Testis (tissue), 3 donors: ENCODE results near the gene C1QTNF8. TPM values are rescaled to one million over a fixed set of nuclear protein-coding genes. Genes with fewer than 3 reads are reported as not detected.
A peak's percentile ranks its signal among the peaks of the same experiment; 100 is the strongest.

ENCODE experiments used
- DNase-seq: peaks from one replicate; pipeline ENCODE4 v3.0.0-alpha.2; 2019
- H3K27ac ChIP-seq, 2 donors: fragments of 200-600 bp; sonication (generic); one replicate each; pipeline ENCODE4 v1.5.1; 2019
- H3K27me3 ChIP-seq: fragments of 200-600 bp; sonication (generic); one replicate; pipeline ENCODE4 v1.5.1; 2019
- H3K36me3 ChIP-seq: fragments of 200-600 bp; sonication (generic); one replicate; pipeline ENCODE4 v1.5.1; 2017; ENCODE audit warnings: low read depth; ENCODE audit errors: missing control alignments
- H3K4me1 ChIP-seq: fragments of 200-600 bp; sonication (generic); one replicate; pipeline ENCODE4 v1.5.1; 2019
- H3K4me3 ChIP-seq, 2 donors: fragments of 200-600 bp; sonication (generic); one replicate each; pipeline ENCODE4 v1.5.1; 2017 to 2019
- H3K9me3 ChIP-seq: fragments of 200-600 bp; sonication (generic); one replicate; pipeline ENCODE4 v1.5.1; 2017
- POLR2A ChIP-seq: fragments of 450-650 bp; IDR thresholded peaks from one replicate; pipeline ENCODE4 v1.6.1; 2017; ENCODE audit warnings: antibody characterized with exemption, mild to moderate bottlenecking, moderate library complexity
- WGBS, 2 donors: methylation state at CpG; one replicate each; pipeline ENCODE4 v1.1.5; 2018; 5-methylcytosine and 5-hydroxymethylcytosine counted together
- intact Hi-C: fragments of 100-400 bp; cut with DNase I; formaldehyde crosslinking; loops from one replicate; pipeline ENCODE4 v1.15.1; 2023; ENCODE audit warnings: low total_unique reads
- polyA plus RNA-seq: library from polyadenylated mRNA; stranded (reverse); fragments of 350-450 nt; fragmentation: Illumina TruSeq; extraction: RNeasy Lipid Tissue Mini Kit (QIAGEN cat#74804); gene quantifications from one replicate; pipeline ENCODE4 v1.2.3, GENCODE V29; 2014; ENCODE audit warnings: low read depth, low replicate concordance; ENCODE audit not compliant: insufficient read depth
- total RNA-seq, 2 donors: library from RNA; depleted of rRNA; stranded (reverse); fragments of >200 nt; gene quantifications; one replicate each; pipeline ENCODE4 v1.2.3, GENCODE V29; 2016
- TF ChIP-seq, protein P1 (sequence below), 3 experiments: fragments of 450-650 bp in 2 of 3; fragments of 200-600 bp in 1 of 3; sonication (generic) in 1 of 3; IDR thresholded peaks; one replicate each; pipeline ENCODE4 v1.5.1; 2016 to 2019; ENCODE audit warnings: antibody characterized with exemption in 3 of 3, mild to moderate bottlenecking in 2 of 3, moderate library complexity in 1 of 3

C1QTNF8 gene
- total and polyA plus RNA-seq, 3 donors from 2014 or later, result 1.3 to 2.7 TPM; not detected in 1

DNA sequence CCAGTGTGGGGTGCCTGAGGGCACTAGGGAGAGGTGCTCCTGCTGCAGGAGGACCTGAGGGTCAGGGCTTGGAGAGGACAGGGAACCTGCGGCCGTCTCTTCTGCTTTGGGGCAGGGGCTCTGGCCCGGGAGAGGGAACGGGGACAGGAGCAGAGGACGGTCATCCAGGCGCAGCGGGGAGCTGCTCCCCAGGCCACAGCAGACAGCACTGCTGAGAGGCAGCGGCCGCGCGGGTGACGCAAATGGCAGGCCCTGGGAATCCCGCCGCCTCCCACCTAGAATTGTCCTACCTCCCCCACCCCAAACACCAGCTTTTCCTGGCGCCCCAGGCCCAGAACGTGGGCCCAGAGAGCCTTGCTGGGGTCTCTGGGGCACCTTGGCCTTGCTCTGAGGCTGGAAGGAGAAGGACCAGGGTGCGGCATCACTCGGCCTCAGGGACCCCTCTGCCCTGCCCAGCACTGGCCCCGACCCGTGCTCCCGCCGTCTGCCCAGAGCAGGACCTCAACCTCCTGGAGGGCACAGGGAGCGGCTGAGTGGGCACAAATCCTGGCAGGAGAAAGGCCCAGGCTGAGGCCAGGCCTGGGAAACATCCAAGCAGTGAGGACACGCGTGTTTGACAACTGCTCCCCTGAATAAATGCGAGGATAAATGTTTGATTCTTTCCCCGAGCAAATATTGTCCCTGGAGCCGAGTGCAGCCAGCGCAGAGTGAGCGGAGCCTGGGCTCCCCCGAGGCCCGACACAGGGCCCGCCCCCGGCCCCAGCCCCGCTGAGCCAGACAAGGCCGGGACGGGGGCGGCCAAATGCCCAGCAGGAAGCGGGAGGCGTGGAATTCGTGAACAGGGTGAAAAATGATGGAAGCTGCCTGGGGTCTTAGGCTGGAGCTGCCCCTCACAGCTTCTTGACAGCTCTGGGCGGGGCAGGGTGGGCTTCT, 15.0 kb downstream of the C1QTNF8 start:
- WGBS, 2 donors, result 48 to 57% methylated on average over 12 to 42 of the region's 42 CpGs
- H3K27me3 ChIP-seq, result no peaks in the 10 kb centered on the region
- intact Hi-C loops, result no loop called here
- no peak for TF ChIP-seq POLR2A
- TF ChIP-seq, protein P1, sequence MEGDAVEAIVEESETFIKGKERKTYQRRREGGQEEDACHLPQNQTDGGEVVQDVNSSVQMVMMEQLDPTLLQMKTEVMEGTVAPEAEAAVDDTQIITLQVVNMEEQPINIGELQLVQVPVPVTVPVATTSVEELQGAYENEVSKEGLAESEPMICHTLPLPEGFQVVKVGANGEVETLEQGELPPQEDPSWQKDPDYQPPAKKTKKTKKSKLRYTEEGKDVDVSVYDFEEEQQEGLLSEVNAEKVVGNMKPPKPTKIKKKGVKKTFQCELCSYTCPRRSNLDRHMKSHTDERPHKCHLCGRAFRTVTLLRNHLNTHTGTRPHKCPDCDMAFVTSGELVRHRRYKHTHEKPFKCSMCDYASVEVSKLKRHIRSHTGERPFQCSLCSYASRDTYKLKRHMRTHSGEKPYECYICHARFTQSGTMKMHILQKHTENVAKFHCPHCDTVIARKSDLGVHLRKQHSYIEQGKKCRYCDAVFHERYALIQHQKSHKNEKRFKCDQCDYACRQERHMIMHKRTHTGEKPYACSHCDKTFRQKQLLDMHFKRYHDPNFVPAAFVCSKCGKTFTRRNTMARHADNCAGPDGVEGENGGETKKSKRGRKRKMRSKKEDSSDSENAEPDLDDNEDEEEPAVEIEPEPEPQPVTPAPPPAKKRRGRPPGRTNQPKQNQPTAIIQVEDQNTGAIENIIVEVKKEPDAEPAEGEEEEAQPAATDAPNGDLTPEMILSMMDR (IDR thresholded peaks at IDR 0.05), result no peak
- H3K4me3 ChIP-seq, result no peak overlapping the region
- no peak for DNase-seq
- no peaks in the 10 kb centered on the region for H3K9me3 ChIP-seq
- peaks cover 11% of the 10 kb centered on the region for H3K4me1 ChIP-seq
- no peaks in the 10 kb centered on the region for H3K36me3 ChIP-seq
- H3K27ac ChIP-seq, result no peak overlapping the region

DNA sequence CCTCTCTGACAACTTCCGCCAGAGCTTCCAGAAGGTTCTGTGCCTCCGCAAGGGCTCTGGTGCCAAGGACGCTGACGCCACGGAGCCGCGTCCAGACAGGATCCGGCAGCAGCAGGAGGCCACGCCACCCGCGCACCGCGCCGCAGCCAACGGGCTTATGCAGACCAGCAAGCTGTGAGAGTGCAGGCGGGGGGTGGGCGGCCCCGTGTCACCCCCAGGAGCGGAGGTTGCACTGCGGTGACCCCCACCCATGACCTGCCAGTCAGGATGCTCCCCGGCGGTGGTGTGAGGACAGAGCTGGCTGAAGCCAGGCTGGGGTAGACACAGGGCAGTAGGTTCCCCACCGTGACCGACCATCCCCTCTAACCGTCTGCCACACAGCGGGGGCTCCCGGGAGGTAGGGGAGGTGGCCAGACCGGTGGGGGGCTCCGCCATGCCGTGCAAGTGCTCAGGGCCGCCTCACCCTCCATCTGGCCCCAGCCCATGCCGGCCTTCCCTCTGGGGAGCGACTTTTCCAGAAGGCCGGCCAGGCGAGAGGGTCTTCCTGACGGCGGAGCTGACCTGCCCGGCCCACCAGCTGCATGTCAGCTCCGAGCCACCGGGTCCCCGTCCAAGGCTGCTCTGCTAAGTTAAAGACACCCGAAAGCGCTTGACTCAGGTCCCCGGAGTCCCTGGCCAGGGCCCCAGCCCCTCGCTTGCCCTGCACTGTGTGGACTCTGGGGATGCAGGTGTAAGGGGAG, 16.1 kb downstream of the C1QTNF8 start:
- peaks cover 11% of the 10 kb centered on the region for H3K4me1 ChIP-seq
- no peak for DNase-seq
- H3K9me3 ChIP-seq, result no peaks in the 10 kb centered on the region
- H3K36me3 ChIP-seq, result no peaks in the 10 kb centered on the region
- no peak for TF ChIP-seq POLR2A
- TF ChIP-seq, protein P1 (IDR thresholded peaks at IDR 0.05), result no peak
- H3K27me3 ChIP-seq, result no peaks in the 10 kb centered on the region
- no peak overlapping the region for H3K27ac ChIP-seq
- H3K4me3 ChIP-seq, result no peak overlapping the region
- intact Hi-C loops, result no loop called here
- WGBS, 2 donors, result 93% methylated on average over 45 of the region's 45 CpGs; no CpG with 5 or more reads in 1 of the 2 donors

DNA sequence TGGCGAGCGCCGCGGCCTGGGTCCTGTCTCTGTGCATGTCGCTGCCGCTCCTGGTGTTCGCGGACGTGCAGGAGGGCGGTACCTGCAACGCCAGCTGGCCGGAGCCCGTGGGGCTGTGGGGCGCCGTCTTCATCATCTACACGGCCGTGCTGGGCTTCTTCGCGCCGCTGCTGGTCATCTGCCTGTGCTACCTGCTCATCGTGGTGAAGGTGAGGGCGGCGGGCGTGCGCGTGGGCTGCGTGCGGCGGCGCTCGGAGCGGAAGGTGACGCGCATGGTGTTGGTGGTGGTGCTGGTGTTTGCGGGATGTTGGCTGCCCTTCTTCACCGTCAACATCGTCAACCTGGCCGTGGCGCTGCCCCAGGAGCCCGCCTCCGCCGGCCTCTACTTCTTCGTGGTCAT, 16.7 kb downstream of the C1QTNF8 start:
- no peaks in the 10 kb centered on the region for H3K27me3 ChIP-seq
- TF ChIP-seq, protein P1 (IDR thresholded peaks at IDR 0.05), result no peak
- TF ChIP-seq POLR2A, result no peak
- no peak for DNase-seq
- no peak overlapping the region for H3K27ac ChIP-seq
- intact Hi-C loops, result no loop called here
- peaks cover 11% of the 10 kb centered on the region for H3K4me1 ChIP-seq
- no peaks in the 10 kb centered on the region for H3K9me3 ChIP-seq
- H3K4me3 ChIP-seq, result no peak overlapping the region
- 96 to 97% methylated on average over 31 to 43 of the region's 43 CpGs for WGBS, 2 donors
- no peaks in the 10 kb centered on the region for H3K36me3 ChIP-seq

DNA sequence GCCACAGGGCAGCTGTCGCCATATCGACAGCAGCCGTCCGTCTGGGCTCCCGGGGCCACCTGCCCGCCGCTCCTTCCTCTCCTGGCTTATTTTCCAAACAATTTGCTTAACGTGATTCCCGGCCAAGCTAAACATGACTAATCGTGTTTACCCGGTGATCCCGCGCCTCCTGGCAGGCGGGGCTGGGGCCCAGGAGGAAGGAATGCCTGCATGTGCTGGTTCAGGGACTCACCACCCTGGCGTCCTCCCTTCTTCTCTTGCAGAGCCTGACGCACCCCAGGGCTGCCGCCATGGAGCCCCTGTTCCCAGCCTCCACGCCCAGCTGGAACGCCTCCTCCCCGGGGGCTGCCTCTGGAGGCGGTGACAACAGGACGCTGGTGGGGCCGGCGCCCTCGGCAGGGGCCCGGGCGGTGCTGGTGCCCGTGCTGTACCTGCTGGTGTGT, 17.4 kb downstream of the C1QTNF8 start:
- H3K4me1 ChIP-seq, result peaks cover 11% of the 10 kb centered on the region
- 48% methylated on average over 9 to 22 of the region's 28 CpGs for WGBS, 2 donors
- peak; percentile 57 for DNase-seq
- H3K4me3 ChIP-seq, result no peak overlapping the region
- H3K27me3 ChIP-seq, result no peaks in the 10 kb centered on the region
- no peak overlapping the region for H3K27ac ChIP-seq
- TF ChIP-seq POLR2A, result no peak
- TF ChIP-seq, protein P1 (IDR thresholded peaks at IDR 0.05), result no peak
- no peaks in the 10 kb centered on the region for H3K36me3 ChIP-seq
- intact Hi-C loops, result no loop called here
- no peaks in the 10 kb centered on the region for H3K9me3 ChIP-seq
